ENCODE measurements around the gene APPBP2. TPM values are rescaled to one million over a fixed set of nuclear protein-coding genes. Genes with fewer than 3 reads are reported as not detected.

Gene APPBP2
- total RNA-seq, 1 experiment from 2014 or later: 25.3 TPM

DNA sequence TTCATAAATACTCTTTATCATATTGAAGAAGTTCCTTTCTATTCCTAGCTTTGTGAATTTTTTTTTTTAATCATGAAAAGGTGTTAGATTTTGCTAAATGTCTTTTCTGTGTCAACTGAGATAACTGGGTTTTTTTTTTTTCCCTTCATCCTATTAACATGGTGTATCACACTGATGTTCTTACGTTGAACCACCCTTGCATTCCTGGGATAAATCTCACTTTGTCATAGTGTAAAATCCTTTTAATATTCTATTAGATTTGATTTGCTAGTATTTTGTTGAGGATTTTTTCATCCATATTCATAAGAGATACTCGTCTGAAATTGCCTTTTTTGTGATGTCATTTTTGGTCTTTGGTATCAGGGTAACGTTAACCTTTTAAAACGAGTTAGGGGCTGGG, 54.6 kb downstream of the APPBP2 start:
- BruUV-seq (replicated peaks): no TSS peak
- no peak for TF ChIP-seq CTCF (IDR thresholded peaks at IDR 0.05; ENCODE audit: insufficient read depth in 1 of 2, low read depth in 1 of 2, low read length in 1 of 2, severe bottlenecking in 1 of 2, unreplicated experiment in 1 of 2)
- Histone ChIP-seq H3K4me1 (no peaks in the 10 kb centered on the region), H3K9me3 (no peaks in the 10 kb centered on the region), H3K4me3 (ENCODE audit: low read depth, low read length) (no peak overlapping the region), H3K27me3 (replicated peaks; ENCODE audit: control insufficient read depth, insufficient read depth, low read length) (no peaks in the 10 kb centered on the region), H3K36me3 (ENCODE audit: control insufficient read depth, insufficient read depth, low read length) (peaks cover 1% of the 10 kb centered on the region; the same call in 1 of the 2 replicates)
- Mint-ChIP-seq H3K4me1 (ENCODE audit: low read depth, unreplicated experiment) (no peaks in the 10 kb centered on the region), H3K27ac (ENCODE audit: unreplicated experiment) (no peak overlapping the region), H3K27me3 (ENCODE audit: insufficient read depth, unreplicated experiment) (no peaks in the 10 kb centered on the region), H3K36me3 (ENCODE audit: insufficient read depth, unreplicated experiment) (peaks cover 26% of the 10 kb centered on the region), H3K4me3 (ENCODE audit: unreplicated experiment) (no peak overlapping the region), H3K9me3 (ENCODE audit: unreplicated experiment) (peaks cover 18% of the 10 kb centered on the region)
- CTCF ChIA-PET: no interaction called here
- POLR2A ChIA-PET: no interaction called here
- intact Hi-C loops (cut with micrococcal nuclease; ENCODE audit: unreplicated experiment): no loop called here
- no peak for DNase-seq

DNA sequence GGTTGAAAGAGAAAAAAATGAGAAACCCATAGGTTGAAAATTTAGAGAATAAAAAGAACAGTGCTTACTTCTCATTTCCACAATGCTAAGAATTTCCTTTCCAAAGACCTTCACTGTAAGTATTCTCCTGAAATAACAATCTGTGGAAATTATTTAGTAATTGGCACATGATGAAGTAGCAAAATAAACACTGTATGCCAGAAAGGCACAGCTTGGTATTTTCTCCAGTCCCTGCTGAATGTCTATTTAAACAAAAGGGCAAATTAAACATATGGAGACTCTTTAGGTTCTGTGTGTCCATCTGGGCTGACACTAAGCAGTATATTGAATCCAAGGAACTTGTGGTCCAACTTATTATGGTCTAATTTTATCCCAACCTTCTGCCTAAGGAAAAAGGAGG, 57.7 kb downstream of the APPBP2 start:
- Histone ChIP-seq H3K4me3 (ENCODE audit: low read depth, low read length) (no peak overlapping the region), H3K36me3 (ENCODE audit: control insufficient read depth, insufficient read depth, low read length) (peaks cover 1% of the 10 kb centered on the region; the same call in 1 of the 2 replicates), H3K27me3 (replicated peaks; ENCODE audit: control insufficient read depth, insufficient read depth, low read length) (no peaks in the 10 kb centered on the region), H3K9me3 (no peaks in the 10 kb centered on the region), H3K4me1 (no peaks in the 10 kb centered on the region)
- no peaks in the 10 kb centered on the region for H3K4me1 Mint-ChIP-seq (ENCODE audit: low read depth, unreplicated experiment)
- no peak for DNase-seq
- H3K36me3 Mint-ChIP-seq (ENCODE audit: insufficient read depth, unreplicated experiment): peaks cover 40% of the 10 kb centered on the region
- intact Hi-C loops (cut with micrococcal nuclease; ENCODE audit: unreplicated experiment): no loop called here
- no TSS peak for BruUV-seq (replicated peaks)
- H3K27me3 Mint-ChIP-seq (ENCODE audit: insufficient read depth, unreplicated experiment): no peaks in the 10 kb centered on the region
- H3K4me3 Mint-ChIP-seq (ENCODE audit: unreplicated experiment): no peak overlapping the region
- ChIA-PET CTCF (no interaction called here), POLR2A (no interaction called here)
- H3K9me3 Mint-ChIP-seq (ENCODE audit: unreplicated experiment): peaks cover 15% of the 10 kb centered on the region
- TF ChIP-seq CTCF (IDR thresholded peaks at IDR 0.05; ENCODE audit: insufficient read depth in 1 of 2, low read depth in 1 of 2, low read length in 1 of 2, severe bottlenecking in 1 of 2, unreplicated experiment in 1 of 2): no peak
- H3K27ac Mint-ChIP-seq (ENCODE audit: unreplicated experiment): no peak overlapping the region

DNA sequence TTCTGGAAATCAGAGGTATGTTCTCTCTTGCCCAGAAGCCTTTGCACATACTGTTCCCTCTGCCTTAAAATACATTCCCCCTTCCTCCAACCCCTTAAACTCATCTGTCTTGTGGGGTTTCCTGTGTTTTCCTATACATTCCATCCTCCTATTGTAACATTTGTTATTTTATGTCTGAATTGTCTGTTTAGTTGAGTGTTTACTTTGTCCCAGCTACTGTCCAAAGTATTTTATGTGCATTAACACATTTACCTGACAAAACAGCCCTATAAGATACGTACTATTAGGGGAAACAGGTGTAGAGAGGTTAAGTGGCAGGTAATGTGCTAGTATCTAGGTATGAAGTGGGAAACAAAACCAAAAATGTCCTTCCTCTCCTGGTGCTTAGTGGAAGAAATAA, 61.7 kb downstream of the APPBP2 start:
- Histone ChIP-seq H3K36me3 (ENCODE audit: control insufficient read depth, insufficient read depth, low read length) (no peaks in the 10 kb centered on the region; the same call in 1 of the 2 replicates), H3K27me3 (replicated peaks; ENCODE audit: control insufficient read depth, insufficient read depth, low read length) (no peaks in the 10 kb centered on the region), H3K4me1 (no peaks in the 10 kb centered on the region), H3K9me3 (no peaks in the 10 kb centered on the region), H3K4me3 (ENCODE audit: low read depth, low read length) (no peak overlapping the region)
- H3K4me3 Mint-ChIP-seq (ENCODE audit: unreplicated experiment): no peak overlapping the region
- no peak overlapping the region for H3K27ac Mint-ChIP-seq (ENCODE audit: unreplicated experiment)
- no peak for TF ChIP-seq CTCF (IDR thresholded peaks at IDR 0.05; ENCODE audit: insufficient read depth in 1 of 2, low read depth in 1 of 2, low read length in 1 of 2, severe bottlenecking in 1 of 2, unreplicated experiment in 1 of 2)
- POLR2A ChIA-PET: no interaction called here
- no peak for DNase-seq
- no peaks in the 10 kb centered on the region for H3K9me3 Mint-ChIP-seq (ENCODE audit: unreplicated experiment)
- no TSS peak for BruUV-seq (replicated peaks)
- H3K4me1 Mint-ChIP-seq (ENCODE audit: low read depth, unreplicated experiment): no peaks in the 10 kb centered on the region
- intact Hi-C loops (cut with micrococcal nuclease; ENCODE audit: unreplicated experiment): no loop called here
- CTCF ChIA-PET: no interaction called here
- peaks cover 25% of the 10 kb centered on the region for H3K36me3 Mint-ChIP-seq (ENCODE audit: insufficient read depth, unreplicated experiment)
- H3K27me3 Mint-ChIP-seq (ENCODE audit: insufficient read depth, unreplicated experiment): no peaks in the 10 kb centered on the region

Measured in Caco-2 (cell line).